NB4 (cell line): ENCODE results near the gene RAPGEF4.

Experiments used
- POLR2A ChIP-seq: IDR thresholded peaks from 2 replicates; pipeline ENCODE4 v1.6.1; 2011; ENCODE audit warnings: mild to moderate bottlenecking; ENCODE audit not compliant: insufficient read length; ENCODE audit errors: extremely low read depth
- TF ChIP-seq, protein P1 (sequence below): IDR thresholded peaks from one replicate; pipeline ENCODE4 v1.5.1; 2012; ENCODE audit warnings: low read depth, low read length

DNA sequence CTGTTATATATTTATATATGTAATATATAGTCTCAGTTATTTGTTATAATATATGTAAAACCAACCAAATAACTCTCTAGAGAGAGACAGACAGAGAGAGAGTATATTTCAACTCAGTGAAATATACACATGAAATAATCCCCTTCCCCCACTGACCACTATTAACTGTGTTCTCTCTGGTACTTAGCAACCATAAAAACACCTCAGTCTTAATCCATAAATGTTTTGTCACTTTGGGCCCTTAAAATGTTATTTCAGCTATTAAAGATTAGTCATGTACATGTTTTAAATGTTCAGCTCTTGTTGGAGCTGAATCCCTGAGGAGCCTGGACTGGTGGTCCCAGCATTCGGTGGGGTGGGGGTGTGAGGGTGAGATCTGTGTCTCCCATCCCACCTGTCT lies 217.8 kb downstream of the RAPGEF4 start:
- TF ChIP-seq, protein P1, sequence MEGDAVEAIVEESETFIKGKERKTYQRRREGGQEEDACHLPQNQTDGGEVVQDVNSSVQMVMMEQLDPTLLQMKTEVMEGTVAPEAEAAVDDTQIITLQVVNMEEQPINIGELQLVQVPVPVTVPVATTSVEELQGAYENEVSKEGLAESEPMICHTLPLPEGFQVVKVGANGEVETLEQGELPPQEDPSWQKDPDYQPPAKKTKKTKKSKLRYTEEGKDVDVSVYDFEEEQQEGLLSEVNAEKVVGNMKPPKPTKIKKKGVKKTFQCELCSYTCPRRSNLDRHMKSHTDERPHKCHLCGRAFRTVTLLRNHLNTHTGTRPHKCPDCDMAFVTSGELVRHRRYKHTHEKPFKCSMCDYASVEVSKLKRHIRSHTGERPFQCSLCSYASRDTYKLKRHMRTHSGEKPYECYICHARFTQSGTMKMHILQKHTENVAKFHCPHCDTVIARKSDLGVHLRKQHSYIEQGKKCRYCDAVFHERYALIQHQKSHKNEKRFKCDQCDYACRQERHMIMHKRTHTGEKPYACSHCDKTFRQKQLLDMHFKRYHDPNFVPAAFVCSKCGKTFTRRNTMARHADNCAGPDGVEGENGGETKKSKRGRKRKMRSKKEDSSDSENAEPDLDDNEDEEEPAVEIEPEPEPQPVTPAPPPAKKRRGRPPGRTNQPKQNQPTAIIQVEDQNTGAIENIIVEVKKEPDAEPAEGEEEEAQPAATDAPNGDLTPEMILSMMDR, result no peak
- no peak for TF ChIP-seq POLR2A
